ENCODE measurements around the gene HIF1A.
A peak's percentile ranks its signal among the peaks of the same experiment; 100 is the strongest.
"Not testable (repeated sequence)": the region's sequence is repeated elsewhere in the genome, so short reads cannot be mapped to it uniquely, and the experiment has no call there.

The HIF1A gene

GRCh38 chr14:61694830-61695694 lies at the start of gene HIF1A:
TSS of gene HIF1A (plus strand) at chr14:61695513. CDS start at chr14:61695805, 292 bp downstream.
- H3K36me3 Mint-ChIP-seq (ENCODE audit: low read depth), result peaks cover 48% of the 10 kb centered on the region
- H3K4me3 Mint-ChIP-seq, result peak within 1 kb of the TSS; percentile 93
- peak within 1 kb of the TSS; percentile 98 for H3K27ac Mint-ChIP-seq
- H3K9me3 Mint-ChIP-seq, result no peaks in the 10 kb centered on the region
- peak; percentile 94 for DNase-seq
- peaks cover 53% of the 10 kb centered on the region for H3K4me1 Mint-ChIP-seq (ENCODE audit: low read depth)
- no peaks in the 10 kb centered on the region for H3K27me3 Mint-ChIP-seq

- Mint-ChIP-seq H3K4me1 (ENCODE audit: low read depth) (peaks cover 38% of the 10 kb centered on the region), H3K27ac (no peak overlapping the region), H3K36me3 (ENCODE audit: low read depth) (no peaks in the 10 kb centered on the region)
Observed at GRCh38 chr14:61646366-61647116, 48.8 kb upstream of the HIF1A start.

GRCh38 chr14:61647704-61648103 lies 47.6 kb upstream of the HIF1A start:
- peaks cover 31% of the 10 kb centered on the region for H3K4me1 Mint-ChIP-seq (ENCODE audit: low read depth)
- H3K27ac Mint-ChIP-seq, result no peak overlapping the region
- no peaks in the 10 kb centered on the region for H3K9me3 Mint-ChIP-seq
- no peak overlapping the region for H3K4me3 Mint-ChIP-seq
- no peaks in the 10 kb centered on the region for H3K27me3 Mint-ChIP-seq
- no peaks in the 10 kb centered on the region for H3K36me3 Mint-ChIP-seq (ENCODE audit: low read depth)
- no peak for DNase-seq

More at GRCh38 chr14:61646366-61647116, 48.8 kb upstream of the HIF1A start:
- H3K4me3 Mint-ChIP-seq, result no peak overlapping the region
- no peaks in the 10 kb centered on the region for H3K27me3 Mint-ChIP-seq
- DNase-seq, result no peak
- H3K9me3 Mint-ChIP-seq, result no peaks in the 10 kb centered on the region

GRCh38 chr14:61648377-61648776 lies 46.9 kb upstream of the HIF1A start:
- peaks cover 29% of the 10 kb centered on the region for H3K4me1 Mint-ChIP-seq (ENCODE audit: low read depth)
- no peak overlapping the region for H3K4me3 Mint-ChIP-seq
- no peak for DNase-seq
- no peaks in the 10 kb centered on the region for H3K36me3 Mint-ChIP-seq (ENCODE audit: low read depth)
- H3K9me3 Mint-ChIP-seq, result no peaks in the 10 kb centered on the region
- H3K27me3 Mint-ChIP-seq, result no peaks in the 10 kb centered on the region
- no peak overlapping the region for H3K27ac Mint-ChIP-seq

- H3K36me3 Mint-ChIP-seq (ENCODE audit: low read depth), result no peaks in the 10 kb centered on the region
- no peaks in the 10 kb centered on the region for H3K9me3 Mint-ChIP-seq
- DNase-seq, result no peak
- H3K4me3 Mint-ChIP-seq, result no peak overlapping the region
- H3K27me3 Mint-ChIP-seq, result no peaks in the 10 kb centered on the region
- no peak overlapping the region for H3K27ac Mint-ChIP-seq
- H3K4me1 Mint-ChIP-seq (ENCODE audit: low read depth), result peaks cover 27% of the 10 kb centered on the region
Observed at GRCh38 chr14:61649283-61649682, 46.0 kb upstream of the HIF1A start.

- Mint-ChIP-seq H3K4me3 (no peak overlapping the region), H3K4me1 (ENCODE audit: low read depth) (peaks cover 34% of the 10 kb centered on the region), H3K9me3 (no peaks in the 10 kb centered on the region), H3K27ac (no peak overlapping the region), H3K36me3 (ENCODE audit: low read depth) (no peaks in the 10 kb centered on the region), H3K27me3 (no peaks in the 10 kb centered on the region)
- no peak for DNase-seq
Observed at GRCh38 chr14:61651355-61651754, 44.0 kb upstream of the HIF1A start.

GRCh38 chr14:61652526-61653262 lies 42.6 kb upstream of the HIF1A start:
- no peak overlapping the region for H3K4me3 Mint-ChIP-seq
- no peak for DNase-seq
- peaks cover 38% of the 10 kb centered on the region for H3K4me1 Mint-ChIP-seq (ENCODE audit: low read depth)
- no peaks in the 10 kb centered on the region for H3K36me3 Mint-ChIP-seq (ENCODE audit: low read depth)
- H3K27me3 Mint-ChIP-seq, result no peaks in the 10 kb centered on the region
- H3K9me3 Mint-ChIP-seq, result peaks cover 2% of the 10 kb centered on the region
- H3K27ac Mint-ChIP-seq, result no peak overlapping the region

GRCh38 chr14:61653507-61653906 lies 41.8 kb upstream of the HIF1A start:
- no peak for DNase-seq
- no peak overlapping the region for H3K4me3 Mint-ChIP-seq
- peaks cover 2% of the 10 kb centered on the region for H3K9me3 Mint-ChIP-seq
- peaks cover 32% of the 10 kb centered on the region for H3K4me1 Mint-ChIP-seq (ENCODE audit: low read depth)
- H3K27ac Mint-ChIP-seq, result no peak overlapping the region
- no peaks in the 10 kb centered on the region for H3K27me3 Mint-ChIP-seq
- no peaks in the 10 kb centered on the region for H3K36me3 Mint-ChIP-seq (ENCODE audit: low read depth)

- Mint-ChIP-seq H3K27ac (no peak overlapping the region), H3K9me3 (peaks cover 2% of the 10 kb centered on the region)
- no peak for DNase-seq
Observed at GRCh38 chr14:61654026-61654425, 41.3 kb upstream of the HIF1A start.

GRCh38 chr14:61655777-61656176 lies 39.5 kb upstream of the HIF1A start:
- no peaks in the 10 kb centered on the region for H3K27me3 Mint-ChIP-seq
- no peaks in the 10 kb centered on the region for H3K36me3 Mint-ChIP-seq (ENCODE audit: low read depth)
- H3K27ac Mint-ChIP-seq, result no peak overlapping the region
- no peak for DNase-seq
- H3K4me1 Mint-ChIP-seq (ENCODE audit: low read depth), result peaks cover 44% of the 10 kb centered on the region
- H3K9me3 Mint-ChIP-seq, result peaks cover 2% of the 10 kb centered on the region
- no peak overlapping the region for H3K4me3 Mint-ChIP-seq

More at GRCh38 chr14:61654026-61654425, 41.3 kb upstream of the HIF1A start:
- Mint-ChIP-seq H3K4me1 (ENCODE audit: low read depth) (peaks cover 33% of the 10 kb centered on the region), H3K4me3 (no peak overlapping the region), H3K36me3 (ENCODE audit: low read depth) (no peaks in the 10 kb centered on the region), H3K27me3 (no peaks in the 10 kb centered on the region)

GRCh38 chr14:61656341-61656740 lies 39.0 kb upstream of the HIF1A start:
- peaks cover 2% of the 10 kb centered on the region for H3K9me3 Mint-ChIP-seq
- peak overlapping the region; percentile 39 for H3K27ac Mint-ChIP-seq
- no peak for DNase-seq
- no peaks in the 10 kb centered on the region for H3K27me3 Mint-ChIP-seq
- no peak overlapping the region for H3K4me3 Mint-ChIP-seq
- no peaks in the 10 kb centered on the region for H3K36me3 Mint-ChIP-seq (ENCODE audit: low read depth)
- peaks cover 49% of the 10 kb centered on the region for H3K4me1 Mint-ChIP-seq (ENCODE audit: low read depth)

GRCh38 chr14:61658111-61658510 lies 37.2 kb upstream of the HIF1A start:
- H3K4me1 Mint-ChIP-seq (ENCODE audit: low read depth), result peaks cover 67% of the 10 kb centered on the region
- DNase-seq; H3K27ac Mint-ChIP-seq; H3K36me3 Mint-ChIP-seq (ENCODE audit: low read depth); H3K9me3 Mint-ChIP-seq; H3K27me3 Mint-ChIP-seq; H3K4me3 Mint-ChIP-seq: not testable (repeated sequence)

- Mint-ChIP-seq H3K27ac (peak overlapping the region; percentile 98), H3K4me1 (ENCODE audit: low read depth) (peaks cover 76% of the 10 kb centered on the region), H3K9me3 (peaks cover 4% of the 10 kb centered on the region), H3K36me3 (ENCODE audit: low read depth) (no peaks in the 10 kb centered on the region), H3K27me3 (no peaks in the 10 kb centered on the region), H3K4me3 (no peak overlapping the region)
- no peak for DNase-seq
Observed at GRCh38 chr14:61659582-61659981, 35.7 kb upstream of the HIF1A start.

All from activated T-cell treated with anti-CD3 and anti-CD28 coated beads, Interleukin-2, amount 50 U/mL, for 24 hours (primary cell).